NCI-H128 (cell line): Measurements from ENCODE around the gene GLOD4.
"Not testable (repeated sequence)": the region's sequence is repeated elsewhere in the genome, so short reads cannot be mapped to it uniquely, and the experiment has no call there.

Experiments used
- DNase-seq: peaks from one replicate; lab custom pipeline; 2025; ENCODE audit not compliant: unreplicated experiment; lab: John Stamatoyannopoulos, UW

The GLOD4 gene

DNA sequence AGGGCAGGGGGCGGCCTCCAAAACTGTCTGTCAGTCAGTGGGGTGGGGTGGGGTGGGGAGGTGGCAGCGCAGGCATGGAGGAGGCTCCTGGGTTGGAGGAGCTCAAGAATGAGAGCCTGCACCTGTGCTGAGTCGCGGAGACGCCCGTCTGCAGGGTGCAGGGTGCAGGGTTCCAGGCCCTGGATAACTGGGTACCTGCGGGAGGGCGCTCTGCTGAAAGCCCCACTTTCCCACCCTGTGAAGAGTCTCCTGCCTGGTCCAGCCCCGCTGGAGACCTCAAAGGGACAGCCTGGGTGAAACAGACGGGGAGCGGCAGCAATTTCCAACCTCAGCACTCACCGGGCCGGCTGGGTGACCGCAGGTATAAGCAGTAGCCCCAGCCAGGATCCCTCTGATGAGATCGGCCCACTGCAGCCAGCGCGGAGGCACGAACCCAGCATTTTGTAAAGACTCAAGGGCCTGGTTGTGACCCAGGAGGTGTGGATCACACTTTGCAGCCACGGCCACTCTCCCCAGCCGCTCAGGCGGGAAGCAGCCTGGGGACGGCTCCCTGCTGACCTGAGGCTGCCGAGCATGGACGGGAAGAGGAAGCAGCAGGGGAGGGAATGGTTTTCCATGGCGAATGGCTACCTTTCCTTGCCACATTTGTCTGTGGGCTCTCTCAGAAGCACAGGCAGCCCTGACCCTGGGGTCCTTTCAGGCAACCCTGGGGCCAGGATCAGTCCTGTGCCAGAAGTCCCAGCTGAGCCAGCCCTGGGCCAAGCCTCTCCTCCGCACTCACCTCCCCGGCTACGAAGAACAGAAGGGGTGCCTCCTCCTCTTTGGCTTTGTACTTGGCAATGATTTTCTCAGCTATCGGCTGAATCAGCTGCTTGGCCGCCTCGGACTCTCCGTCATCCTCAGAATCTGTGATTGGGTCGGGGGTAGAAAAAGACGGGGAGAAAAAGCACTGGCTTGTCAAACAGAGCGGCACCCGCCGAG lies 21.1 kb upstream of the GLOD4 start:
- no peak for DNase-seq

DNA sequence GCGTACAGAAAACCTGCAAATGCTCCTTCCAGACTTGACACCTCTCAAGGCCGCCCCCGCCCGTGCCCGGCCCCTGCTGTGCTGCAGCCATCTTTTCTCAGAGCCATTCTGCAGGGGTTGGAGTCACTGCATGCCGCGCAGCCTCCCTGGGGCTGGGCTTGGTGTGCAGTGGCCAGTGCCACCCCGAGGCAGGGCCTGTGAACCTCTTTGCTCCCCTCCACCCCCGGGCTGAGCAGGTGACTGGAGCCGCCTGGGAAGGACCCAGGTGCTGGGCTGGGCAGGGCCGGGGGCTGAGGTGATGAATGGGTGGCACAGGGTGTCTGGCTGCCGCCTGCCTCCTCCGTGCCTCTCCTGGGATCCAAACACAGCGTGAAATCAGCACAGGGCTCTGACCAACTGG lies 20.4 kb upstream of the GLOD4 start:
- no peak for DNase-seq

GRCh38 chr17:801660-802059 lies 19.6 kb upstream of the GLOD4 start:
- DNase-seq: no peak

DNA sequence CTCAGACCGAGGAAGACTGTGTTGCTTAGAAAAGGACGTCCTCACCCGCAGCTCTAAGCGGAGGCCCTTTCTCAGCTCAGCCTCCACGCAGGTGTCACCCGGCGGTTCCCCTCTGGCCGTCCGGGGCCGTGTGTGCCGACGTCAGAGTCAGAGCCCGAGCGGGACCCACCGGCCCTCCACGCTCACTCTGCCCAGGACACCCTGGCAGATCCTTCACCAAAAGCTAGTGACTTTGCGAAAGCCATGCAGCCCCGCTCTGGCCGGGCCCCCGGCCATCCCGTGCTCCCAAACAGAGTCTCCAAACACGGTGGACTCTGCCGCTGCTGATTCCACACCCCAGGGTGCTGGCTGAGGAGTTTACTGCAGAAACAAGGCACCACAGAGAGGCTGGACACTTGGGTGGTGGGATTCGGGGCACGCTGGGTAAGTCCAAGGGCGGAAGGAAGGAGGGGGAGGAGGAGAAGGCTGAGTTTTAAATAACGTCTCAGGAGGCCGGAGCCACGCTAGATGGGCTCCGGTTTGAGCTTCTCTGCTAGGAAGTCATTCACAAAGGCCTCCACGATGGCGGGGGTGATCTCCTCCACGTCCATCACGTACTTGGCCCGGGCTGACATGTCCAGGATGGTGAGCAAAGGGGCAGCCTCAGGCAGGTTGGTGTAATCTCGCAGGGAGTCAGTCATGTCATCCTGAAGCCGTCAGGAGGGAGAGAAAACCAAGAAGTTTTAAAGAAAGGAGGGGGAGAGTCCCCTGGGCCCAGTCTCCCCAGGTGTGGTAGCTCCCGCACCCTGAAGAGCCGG lies 18.6 kb upstream of the GLOD4 start:
- DNase-seq: no peak

DNA sequence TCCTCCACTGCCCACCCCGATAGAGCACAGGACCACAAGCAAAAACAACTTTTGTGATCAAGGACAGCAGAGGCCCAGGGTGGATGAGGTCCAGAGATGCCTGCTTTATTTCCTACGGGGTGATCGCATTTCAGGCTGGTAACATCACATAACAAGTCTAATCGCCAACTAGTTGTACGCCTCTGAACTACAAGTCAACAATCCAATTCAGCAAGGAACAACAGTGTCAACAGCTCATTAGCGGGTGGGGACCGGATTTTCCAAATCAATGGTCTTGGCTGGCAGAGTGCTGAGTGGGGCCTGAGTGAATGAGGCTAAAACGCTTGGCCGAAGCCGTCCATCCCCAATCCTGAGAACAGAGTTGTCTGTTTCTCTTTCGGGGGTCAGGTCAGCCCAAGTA lies 17.2 kb upstream of the GLOD4 start:
- no peak for DNase-seq

DNA sequence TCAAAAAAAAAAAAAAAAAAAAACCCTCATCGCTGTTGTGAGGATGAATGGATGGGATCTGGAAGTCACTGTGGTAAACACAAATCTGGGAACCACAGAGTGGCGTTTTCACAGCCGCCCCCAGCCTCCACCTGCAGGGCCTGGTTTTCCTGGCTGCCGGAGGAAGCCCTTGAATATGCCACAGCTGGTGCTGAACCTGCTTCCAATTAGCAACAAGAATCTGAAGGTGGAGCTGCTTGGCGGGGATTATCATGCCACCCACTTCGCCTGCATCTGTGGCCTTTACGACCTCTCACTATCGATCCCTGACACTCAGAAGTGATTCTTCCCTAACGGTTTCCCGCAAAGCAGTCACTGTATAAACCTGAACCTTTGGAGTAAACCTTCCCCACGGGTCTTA lies 16.2 kb upstream of the GLOD4 start:
- DNase-seq: no peak

GRCh38 chr17:797236-797840 lies 15.3 kb upstream of the GLOD4 start:
- DNase-seq: no peak

GRCh38 chr17:796609-797008 lies 14.5 kb upstream of the GLOD4 start:
- no peak for DNase-seq

- no peak for DNase-seq
These were observed 13.6 kb upstream of the GLOD4 start for GRCh38 chr17:795721-796120.

GRCh38 chr17:795276-795675 lies 13.2 kb upstream of the GLOD4 start:
- no peak for DNase-seq

DNA sequence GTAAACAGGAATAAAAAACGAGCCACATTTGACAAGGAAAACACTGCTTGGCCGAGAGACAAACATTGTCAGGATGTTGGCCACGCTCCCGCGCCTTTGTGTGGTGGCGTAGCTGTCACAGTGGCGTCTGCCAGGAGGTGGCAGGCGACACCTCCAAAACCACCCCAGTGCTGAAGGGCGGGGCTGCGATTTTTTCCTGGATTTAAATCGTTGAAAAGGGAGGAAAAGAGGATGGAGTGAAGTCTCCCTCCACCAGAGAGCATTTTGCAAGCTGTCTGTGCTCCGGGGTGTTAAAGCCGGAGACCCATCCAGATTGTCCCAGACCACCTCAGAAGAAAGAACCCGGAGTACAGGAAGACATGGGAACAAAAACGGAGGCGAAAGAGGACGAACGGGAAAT lies 12.8 kb upstream of the GLOD4 start:
- no peak for DNase-seq

- DNase-seq: no peak
These were observed 10.2 kb upstream of the GLOD4 start for GRCh38 chr17:792277-792676.

DNA sequence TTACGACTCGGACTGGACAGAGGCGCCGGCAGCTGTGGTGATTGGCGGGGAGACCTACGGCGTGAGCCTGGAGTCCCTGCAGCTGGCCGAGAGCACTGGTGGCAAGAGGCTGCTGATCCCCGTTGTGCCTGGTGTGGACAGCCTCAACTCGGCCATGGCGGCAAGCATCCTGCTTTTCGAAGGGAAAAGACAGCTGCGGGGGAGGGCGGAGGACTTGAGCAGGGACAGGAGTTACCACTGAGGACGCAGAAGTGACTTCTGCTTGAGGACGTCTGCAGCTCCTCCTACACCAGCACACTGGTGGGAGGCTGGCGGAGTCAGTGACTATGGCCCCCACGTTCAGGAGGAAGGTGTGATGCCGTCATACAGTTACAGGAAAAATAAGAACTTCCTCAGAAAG lies 9.7 kb upstream of the GLOD4 start:
- no peak for DNase-seq

DNA sequence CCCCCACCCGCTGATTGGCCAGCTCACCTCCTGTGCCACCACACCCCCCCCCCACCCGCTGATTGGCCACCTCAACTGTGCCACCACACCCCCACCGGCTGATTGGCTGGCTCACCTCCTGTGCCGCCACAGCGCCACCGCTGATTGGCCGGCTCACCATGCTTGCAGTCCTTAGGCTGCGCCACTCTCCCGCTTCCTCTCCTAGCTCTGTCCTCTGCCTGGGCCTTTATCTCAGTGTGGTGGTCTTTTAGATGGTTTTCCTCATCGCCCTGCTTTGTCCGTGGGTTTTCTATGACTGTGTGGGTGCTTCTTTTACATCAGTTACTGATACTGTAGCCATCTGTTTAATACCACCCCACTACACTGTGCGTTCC lies 8.8 kb upstream of the GLOD4 start:
- DNase-seq: not testable (repeated sequence)

DNA sequence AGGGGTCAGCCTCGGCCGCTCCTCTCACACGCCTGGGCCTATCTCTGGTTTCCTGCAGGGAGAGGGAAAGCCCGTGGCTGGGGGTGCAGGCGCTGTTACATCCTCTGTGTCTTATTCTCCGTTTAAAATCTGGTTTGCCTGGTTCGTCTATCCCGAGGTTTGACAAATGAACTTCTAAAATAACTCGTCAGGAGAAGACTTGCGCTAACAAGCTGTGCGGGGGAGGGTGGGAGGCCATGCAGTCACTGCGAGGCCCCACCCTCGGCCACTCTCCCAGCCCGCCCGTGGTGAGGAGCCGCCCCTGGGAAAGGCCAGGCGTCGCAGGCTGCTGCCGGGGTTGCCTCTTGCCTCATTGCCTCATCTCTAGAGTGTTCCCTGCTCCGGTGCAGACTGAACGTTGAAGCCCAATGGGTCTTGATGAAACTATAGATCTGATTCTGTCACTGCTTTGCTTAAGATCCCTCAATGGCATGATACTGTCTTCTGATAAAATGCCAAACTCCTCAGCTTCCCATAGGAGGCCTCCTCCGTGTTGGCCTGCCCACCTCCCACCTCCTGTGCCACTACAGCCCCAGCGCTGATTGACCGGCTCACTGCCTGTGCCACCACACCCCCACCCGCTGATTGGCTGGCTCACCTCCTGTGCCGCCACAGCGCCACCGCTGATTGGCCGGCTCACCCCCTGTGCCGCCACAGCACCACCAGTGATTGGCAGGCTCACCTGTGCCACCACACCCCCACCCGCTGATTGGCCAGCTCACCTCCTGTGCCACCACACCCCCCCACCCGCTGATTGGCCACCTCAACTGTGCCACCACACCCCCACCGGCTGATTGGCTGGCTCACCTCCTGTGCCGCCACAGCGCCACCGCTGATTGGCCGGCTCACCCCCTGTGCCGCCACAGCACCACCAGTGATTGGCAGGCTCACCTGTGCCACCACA lies 8.1 kb upstream of the GLOD4 start:
- DNase-seq: not testable (repeated sequence)

DNA sequence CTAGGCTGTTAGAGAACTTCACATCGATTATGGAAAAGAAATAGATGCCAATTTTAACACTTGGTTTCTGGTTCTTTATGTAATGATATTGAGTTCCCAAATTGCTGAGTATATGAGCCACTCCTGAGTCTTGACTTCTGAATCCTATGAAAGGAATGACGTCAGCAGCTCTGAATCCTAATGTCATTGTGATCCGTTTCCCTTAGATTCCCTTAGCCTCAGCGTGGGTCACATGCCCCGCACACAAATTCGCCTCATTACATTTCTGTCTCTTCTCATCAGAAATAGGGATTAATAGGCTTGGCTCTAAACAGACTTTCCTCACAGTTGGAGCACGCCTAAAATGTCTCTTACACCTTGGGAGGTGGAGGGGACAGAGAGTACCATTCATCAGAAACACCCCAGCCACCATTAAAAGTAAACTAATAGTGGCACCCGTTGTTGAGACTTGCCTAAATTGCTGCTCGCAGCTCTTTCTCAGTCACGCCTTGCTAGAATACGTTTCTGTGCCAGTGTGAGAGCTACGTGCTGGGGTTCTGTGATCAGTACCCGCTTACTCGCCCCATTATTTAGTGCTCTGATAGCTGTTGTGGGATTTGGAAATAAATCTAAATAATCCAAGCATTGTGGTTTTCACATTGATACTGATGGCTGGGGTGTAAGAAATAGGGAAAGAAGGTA lies 7.2 kb upstream of the GLOD4 start:
- DNase-seq: no peak

GRCh38 chr17:788551-788950 lies 6.5 kb upstream of the GLOD4 start:
- no peak for DNase-seq

DNA sequence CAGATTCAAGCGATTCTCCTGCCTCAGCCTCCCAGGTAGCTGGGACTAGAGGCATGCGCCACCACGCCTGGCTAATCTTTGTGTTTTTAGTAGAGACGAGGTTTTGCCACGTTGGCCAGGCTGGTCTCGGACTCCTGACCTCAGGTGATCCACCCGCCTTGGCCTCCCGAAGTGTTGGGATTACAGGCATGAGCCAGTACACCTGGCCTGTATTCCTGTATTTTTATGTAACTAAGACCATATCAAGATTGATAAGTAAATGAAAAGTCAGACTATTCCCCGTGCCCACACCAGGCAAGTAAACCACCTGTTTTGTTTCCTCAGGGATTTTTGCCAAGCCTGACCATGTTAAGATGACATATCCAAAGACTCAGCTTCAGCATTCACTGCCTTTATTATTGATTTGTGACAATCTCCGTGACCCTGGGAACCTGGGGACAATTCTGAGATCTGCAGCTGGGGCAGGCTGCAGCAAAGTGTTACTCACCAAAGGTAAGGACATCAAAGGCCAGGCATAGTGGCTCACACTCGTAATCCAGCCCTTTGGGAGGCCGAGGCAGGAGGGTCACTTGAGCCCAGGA lies 5.7 kb upstream of the GLOD4 start:
- DNase-seq: no peak

- not testable (repeated sequence) for DNase-seq
These were observed 3.8 kb upstream of the GLOD4 start for GRCh38 chr17:785901-786300.

DNA sequence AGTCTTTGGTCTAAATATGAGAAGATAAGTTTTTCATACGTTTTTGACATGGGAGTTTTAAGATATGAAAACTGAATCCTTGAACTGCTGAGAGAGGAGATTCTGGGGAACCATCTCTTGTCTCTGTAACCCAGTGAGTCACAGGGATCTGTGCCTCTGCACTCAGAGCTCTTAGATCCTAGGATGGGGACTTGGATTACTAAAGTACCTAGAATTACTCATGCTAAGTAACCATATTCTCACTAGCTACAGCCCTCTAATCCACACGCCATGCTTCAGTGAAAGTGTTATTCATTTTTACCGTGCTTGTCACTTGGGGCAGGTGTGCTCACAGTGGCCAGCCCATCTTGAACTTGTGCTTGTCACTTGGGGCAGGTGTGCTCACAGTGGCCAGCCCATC lies 2.1 kb upstream of the GLOD4 start:
- no peak for DNase-seq
